B cell (primary cell): ENCODE data around the gene PPP2R2B. TPM values are rescaled to one million over a fixed set of nuclear protein-coding genes. Genes with fewer than 3 reads are reported as not detected.

ENCODE experiments used
- ATAC-seq: fragments of 200-7000 bp; cut with Tn5 transposase; one replicate; pipeline ENCODE4 v1.10.0; 2021; ENCODE audit warnings: low read depth, mild to moderate bottlenecking, moderate number of reproducible peaks, moderate library complexity
- CTCF ChIA-PET: fragments of 350-600 bp; sonication (Branson Sonifier 250); formaldehyde crosslinking; loops from one replicate; lab custom pipeline; 2021; ENCODE audit warnings: antibody characterized with exemption, inconsistent platforms; lab: Charles Lee
- POLR2A ChIA-PET: fragments of 350-600 bp; sonication (Branson Sonifier 250); formaldehyde crosslinking; loops from one replicate; lab custom pipeline; 2021; ENCODE audit warnings: antibody characterized with exemption; lab: Charles Lee
- DNase-seq: peaks from one replicate; pipeline ENCODE4 v3.0.0; 2013
- H2AFZ ChIP-seq: 2 replicates; pipeline ENCODE4 v1.6.1; 2012; ENCODE audit warnings: mild to moderate bottlenecking, low read depth, low read length; ENCODE audit not compliant: insufficient read depth, poor library complexity, severe bottlenecking
- H3K27ac ChIP-seq, 2 donors: 1 replicate in 1 of 2; 2 replicates in 1 of 2; pipeline ENCODE4 v1.5.1; 2012 to 2013; ENCODE audit warnings: low read length in 2 of 2, mild to moderate bottlenecking in 2 of 2, moderate library complexity in 1 of 2
- H3K27me3 ChIP-seq, 4 experiments: fragments of 200-600 bp in 1 of 4; sonication (generic) in 1 of 4; replicated peaks in 1 of 4; 1 replicate in 2 of 4; 2 replicates in 2 of 4; pipeline versions ENCODE4 v1.6.1 to v1.7.0; 2013 to 2016; ENCODE audit warnings: low read length in 3 of 4, mild to moderate bottlenecking in 2 of 4, mixed read lengths in 1 of 4, moderate library complexity in 1 of 4; ENCODE audit not compliant: insufficient read depth in 4 of 4, control insufficient read depth in 3 of 4; ENCODE audit errors: control extremely low read depth in 1 of 4
- H3K36me3 ChIP-seq, 2 experiments: replicated peaks in 1 of 2; 1 replicate in 1 of 2; 2 replicates in 1 of 2; pipeline versions ENCODE4 v1.6.1 to v1.7.1; 2013; ENCODE audit warnings: low read length in 1 of 2; ENCODE audit not compliant: insufficient read depth in 2 of 2, control insufficient read depth in 1 of 2; ENCODE audit errors: control extremely low read depth in 1 of 2, extremely low read depth in 1 of 2
- H3K4me1 ChIP-seq, 2 donors: fragments of 200-600 bp in 1 of 2; sonication (generic) in 1 of 2; 1 replicate in 1 of 2; 2 replicates in 1 of 2; pipeline versions ENCODE4 v1.5.1 to v1.6.1; 2013 to 2017; ENCODE audit warnings: low read length in 2 of 2; ENCODE audit not compliant: control insufficient read depth in 2 of 2, insufficient read depth in 2 of 2
- H3K4me2 ChIP-seq: replicated peaks from 2 replicates; pipeline ENCODE3; 2012; ENCODE audit warnings: mild to moderate bottlenecking, low read depth, low read length; ENCODE audit not compliant: poor library complexity, severe bottlenecking
- H3K4me3 ChIP-seq, 5 experiments: fragments of 200-600 bp in 1 of 5; sonication (generic) in 1 of 5; 1 replicate in 3 of 5; 2 replicates in 2 of 5; pipeline versions ENCODE4 v1.5.1 to v1.7.0; 2011 to 2016; ENCODE audit warnings: low read length in 4 of 5, mild to moderate bottlenecking in 4 of 5, low read depth in 2 of 5, control low read depth in 1 of 5, moderate library complexity in 1 of 5; ENCODE audit not compliant: insufficient read depth in 1 of 5; ENCODE audit errors: control extremely low read depth in 1 of 5, extremely low read depth in 1 of 5
- H3K79me2 ChIP-seq: fragments of 200-600 bp; sonication (generic); one replicate; pipeline ENCODE4 v1.6.0; 2016; ENCODE audit warnings: low read length; ENCODE audit not compliant: control insufficient read depth, insufficient read depth
- H3K9ac ChIP-seq: fragments of 200-600 bp; sonication (generic); 2 replicates; pipeline ENCODE4 v1.6.1; 2017; ENCODE audit warnings: mild to moderate bottlenecking, low read length, moderate library complexity
- H3K9me3 ChIP-seq, 3 donors: one replicate each; pipeline versions ENCODE4 v1.6.1 to v1.7.1; 2013; ENCODE audit warnings: low read length in 2 of 3; ENCODE audit not compliant: control insufficient read depth in 2 of 3, insufficient read depth in 1 of 3; ENCODE audit errors: control extremely low read depth in 1 of 3
- H4K20me1 ChIP-seq: 2 replicates; pipeline ENCODE4 v1.6.0; 2012; ENCODE audit warnings: mild to moderate bottlenecking, low read length; ENCODE audit not compliant: insufficient read depth, control insufficient read depth, poor library complexity, severe bottlenecking
- H3K27ac Mint-ChIP-seq: one replicate; pipeline ENCODE4 v1.8.0; 2021; ENCODE audit warnings: mixed read lengths
- H3K27me3 Mint-ChIP-seq: one replicate; pipeline ENCODE4 v1.8.0; 2021; ENCODE audit warnings: mixed read lengths
- H3K4me1 Mint-ChIP-seq: one replicate; pipeline ENCODE4 v1.8.0; 2021; ENCODE audit warnings: mixed read lengths
- H3K4me3 Mint-ChIP-seq: one replicate; pipeline ENCODE4 v1.8.0; 2021; ENCODE audit warnings: mixed read lengths
- H3K9me3 Mint-ChIP-seq: one replicate; pipeline ENCODE4 v1.8.0; 2022; ENCODE audit warnings: mixed read lengths; ENCODE audit not compliant: insufficient read depth
- CTCF ChIP-seq: fragments of 200-600 bp; IDR thresholded peaks from one replicate; pipeline ENCODE4 v1.8.0; 2022; ENCODE audit warnings: antibody characterized with exemption, mild to moderate bottlenecking
- EZH2 ChIP-seq: IDR thresholded peaks from 2 replicates; pipeline ENCODE4 v1.6.1; 2012; ENCODE audit warnings: borderline replicate concordance, low read depth, mild to moderate bottlenecking, moderate library complexity, low read length; ENCODE audit not compliant: insufficient read depth, poor library complexity, severe bottlenecking
- WGBS: methylation state at CpG from one replicate; pipeline ENCODE4 v1.1.5; 2013; ENCODE audit warnings: missing lambda C conversion rate; ENCODE audit not compliant: insufficient coverage; 5-methylcytosine and 5-hydroxymethylcytosine counted together
- intact Hi-C: fragments of 100-400 bp; cut with micrococcal nuclease; formaldehyde crosslinking; loops from one replicate; pipeline ENCODE4 v1.10.0; 2022
- polyA plus RNA-seq: library from polyadenylated mRNA; depleted of rRNA; stranded (reverse); fragments of >200 nt; gene quantifications from 2 replicates; pipeline ENCODE4 v1.2.3, GENCODE V29; 2012
- total RNA-seq, 2 donors: library from RNA; stranded (reverse); fragments of 120-200 nt in 1 of 2; gene quantifications; 1 replicate in 1 of 2; 2 replicates in 1 of 2; pipeline versions ENCODE4 v1.2.3 to v1.2.4, GENCODE V29; 2013 to 2022

PPP2R2B gene
- total and polyA plus RNA-seq, 2 donors (not counting 1 experiment from before 2014, with no cell fraction given): 0.03 TPM; not detected in 1

GRCh38 chr5:146643776-146644175, 234.8 kb downstream of the PPP2R2B start:
- ATAC-seq: no peak
- no peak for TF ChIP-seq CTCF
- no peak for TF ChIP-seq EZH2
- intact Hi-C loops: no loop called here
- no peak overlapping the region for H3K27ac ChIP-seq
- no peaks in the 10 kb centered on the region for H3K27me3 ChIP-seq
- no CpG with 5 or more reads among the region's 2 CpGs for WGBS
- H2AFZ ChIP-seq: no peak overlapping the region
- no peaks in the 10 kb centered on the region for H3K9me3 ChIP-seq
- Mint-ChIP-seq H3K4me1 (no peaks in the 10 kb centered on the region), H3K27me3 (no peaks in the 10 kb centered on the region), H3K9me3 (no peaks in the 10 kb centered on the region), H3K4me3 (no peak overlapping the region), H3K27ac (no peak overlapping the region)
- CTCF ChIA-PET: no interaction called here
- no peaks in the 10 kb centered on the region for H4K20me1 ChIP-seq
- H3K4me2 ChIP-seq: no peak overlapping the region
- no peak overlapping the region for H3K4me3 ChIP-seq
- H3K4me1 ChIP-seq: no peaks in the 10 kb centered on the region
- no peaks in the 10 kb centered on the region for H3K36me3 ChIP-seq
- POLR2A ChIA-PET: no interaction called here
- H3K79me2 ChIP-seq: no peaks in the 10 kb centered on the region
- no peak overlapping the region for H3K9ac ChIP-seq
- no peak for DNase-seq

GRCh38 chr5:146642410-146642809, 236.1 kb downstream of the PPP2R2B start:
- no peaks in the 10 kb centered on the region for H3K27me3 Mint-ChIP-seq
- Histone ChIP-seq H3K27me3 (no peaks in the 10 kb centered on the region), H3K9me3 (peaks cover 0 to 2% (median 0%) of the 10 kb centered on the region in 3 donors), H3K4me2 (no peak overlapping the region), H3K4me3 (no peak overlapping the region), H2AFZ (no peak overlapping the region), H3K9ac (no peak overlapping the region), H3K79me2 (no peaks in the 10 kb centered on the region), H4K20me1 (no peaks in the 10 kb centered on the region), H3K36me3 (no peaks in the 10 kb centered on the region), H3K27ac (no peak overlapping the region), H3K4me1 (no peaks in the 10 kb centered on the region)
- H3K4me3 Mint-ChIP-seq: no peak overlapping the region
- WGBS: 83% methylated on average over 2 of the region's 3 CpGs
- ATAC-seq (no peak), DNase-seq (no peak)
- no peaks in the 10 kb centered on the region for H3K9me3 Mint-ChIP-seq
- ChIA-PET POLR2A (no interaction called here), CTCF (no interaction called here)
- intact Hi-C loops: no loop called here
- TF ChIP-seq CTCF (no peak), EZH2 (no peak)
- no peak overlapping the region for H3K27ac Mint-ChIP-seq
- H3K4me1 Mint-ChIP-seq: no peaks in the 10 kb centered on the region
